Left ventricle myocardium inferior (tissue), 1 donor: ENCODE data around the gene C1QTNF5. TPM values are rescaled to one million over a fixed set of nuclear protein-coding genes. Genes with fewer than 3 reads are reported as not detected.

ENCODE experiments used
- DNase-seq: peaks from one replicate; pipeline ENCODE4 v3.0.0-alpha.2; 2020
- H3K27ac ChIP-seq: fragments of 200-600 bp; replicated peaks from 2 replicates; pipeline ENCODE4 v1.8.0; 2021
- H3K27me3 ChIP-seq: fragments of 200-600 bp; 2 replicates; pipeline ENCODE4 v1.8.0; 2021; ENCODE audit warnings: low read depth
- H3K36me3 ChIP-seq: fragments of 200-600 bp; 2 replicates; pipeline ENCODE4 v1.8.0; 2021
- H3K4me1 ChIP-seq: fragments of 200-600 bp; 2 replicates; pipeline ENCODE4 v1.8.0; 2021
- H3K4me3 ChIP-seq: fragments of 200-600 bp; 2 replicates; pipeline ENCODE4 v1.8.0; 2021; ENCODE audit warnings: mild to moderate bottlenecking, moderate library complexity
- H3K9me3 ChIP-seq: fragments of 200-600 bp; replicated peaks from 2 replicates; pipeline ENCODE4 v1.8.0; 2021
- intact Hi-C: fragments of 100-400 bp; cut with micrococcal nuclease; formaldehyde crosslinking; loops from one replicate; pipeline ENCODE4 v1.11.0; 2022
- total RNA-seq: library from RNA; stranded (reverse); fragmentation: NEBNext Ultra II Directional; extraction: Animal tissue kit (Norgen Biotek cat#: 25700); gene quantifications from one replicate; pipeline ENCODE4 v1.2.1, GENCODE V29; 2021
- TF ChIP-seq, protein P1 (sequence below): fragments of 200-600 bp; IDR thresholded peaks from 2 replicates; pipeline ENCODE4 v1.8.0; 2021; ENCODE audit warnings: antibody characterized with exemption, mild to moderate bottlenecking, borderline replicate concordance
- donor health status: DM: no; HTN: yes; CAD: no; lungs with severe emphysema.

Gene C1QTNF5
- total RNA-seq, 1 donor from 2014 or later = 14.4 TPM

DNA sequence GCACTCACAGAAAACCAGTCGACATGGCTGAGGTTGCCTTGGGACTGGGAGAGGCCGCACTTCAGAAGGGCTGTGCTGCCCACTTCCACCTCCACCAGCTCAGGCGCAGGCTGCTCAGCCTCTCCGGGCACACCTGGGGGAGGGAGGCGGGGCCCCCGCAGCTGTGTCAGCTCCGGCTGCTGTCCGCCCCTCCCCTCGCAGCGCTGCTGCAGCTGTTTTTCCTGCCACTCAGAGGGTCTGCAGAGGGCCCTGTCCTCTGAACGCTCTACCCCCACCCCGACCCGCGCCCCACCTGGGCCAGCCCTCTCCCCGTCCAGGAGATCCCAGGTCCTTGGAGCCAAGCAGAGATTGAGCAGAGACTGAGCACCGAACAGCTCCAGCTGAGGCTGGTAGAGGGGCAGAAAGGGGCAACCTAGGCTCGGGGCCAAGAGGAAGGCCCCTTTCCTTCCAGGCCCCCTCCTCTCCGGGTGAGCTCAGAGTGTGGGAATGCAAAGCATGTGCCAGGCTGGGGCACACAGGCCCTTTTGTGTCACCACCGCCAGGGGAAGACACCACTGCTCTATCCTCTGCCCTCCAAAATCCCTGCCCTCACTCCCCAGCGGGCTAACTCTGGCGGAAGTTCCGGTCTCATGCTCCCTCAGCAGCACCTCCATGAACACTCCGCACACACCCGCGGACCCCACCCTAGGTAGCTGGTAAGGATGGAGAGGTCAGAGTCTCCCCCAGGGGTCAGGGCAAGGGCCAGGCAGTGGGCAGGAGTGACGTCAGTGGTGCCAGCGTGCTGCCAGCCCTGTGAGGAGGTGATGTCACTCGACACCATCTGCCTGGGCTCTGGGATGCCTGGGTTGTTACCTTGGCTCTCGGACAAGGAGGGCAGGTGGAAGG, 25.3 kb downstream of the C1QTNF5 start:
- Histone ChIP-seq H3K27me3 (no peaks in the 10 kb centered on the region), H3K4me3 (peak overlapping the region; percentile 79), H3K4me1 (peaks cover 62% of the 10 kb centered on the region), H3K27ac (peak overlapping the region; percentile 92), H3K36me3 (peaks cover 45% of the 10 kb centered on the region), H3K9me3 (no peaks in the 10 kb centered on the region)
- intact Hi-C loops = no loop called here
- peak; percentile 41 for DNase-seq
- TF ChIP-seq, protein P1, sequence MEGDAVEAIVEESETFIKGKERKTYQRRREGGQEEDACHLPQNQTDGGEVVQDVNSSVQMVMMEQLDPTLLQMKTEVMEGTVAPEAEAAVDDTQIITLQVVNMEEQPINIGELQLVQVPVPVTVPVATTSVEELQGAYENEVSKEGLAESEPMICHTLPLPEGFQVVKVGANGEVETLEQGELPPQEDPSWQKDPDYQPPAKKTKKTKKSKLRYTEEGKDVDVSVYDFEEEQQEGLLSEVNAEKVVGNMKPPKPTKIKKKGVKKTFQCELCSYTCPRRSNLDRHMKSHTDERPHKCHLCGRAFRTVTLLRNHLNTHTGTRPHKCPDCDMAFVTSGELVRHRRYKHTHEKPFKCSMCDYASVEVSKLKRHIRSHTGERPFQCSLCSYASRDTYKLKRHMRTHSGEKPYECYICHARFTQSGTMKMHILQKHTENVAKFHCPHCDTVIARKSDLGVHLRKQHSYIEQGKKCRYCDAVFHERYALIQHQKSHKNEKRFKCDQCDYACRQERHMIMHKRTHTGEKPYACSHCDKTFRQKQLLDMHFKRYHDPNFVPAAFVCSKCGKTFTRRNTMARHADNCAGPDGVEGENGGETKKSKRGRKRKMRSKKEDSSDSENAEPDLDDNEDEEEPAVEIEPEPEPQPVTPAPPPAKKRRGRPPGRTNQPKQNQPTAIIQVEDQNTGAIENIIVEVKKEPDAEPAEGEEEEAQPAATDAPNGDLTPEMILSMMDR = peak; percentile 43

GRCh38 chr11:119314726-119315125, 26.0 kb downstream of the C1QTNF5 start:
- DNase-seq = no peak
- H3K27ac ChIP-seq = peak overlapping the region; percentile 92
- peaks cover 55% of the 10 kb centered on the region for H3K4me1 ChIP-seq
- peaks cover 51% of the 10 kb centered on the region for H3K36me3 ChIP-seq
- H3K9me3 ChIP-seq = no peaks in the 10 kb centered on the region
- TF ChIP-seq, protein P1 = no peak
- peak overlapping the region; percentile 79 for H3K4me3 ChIP-seq
- H3K27me3 ChIP-seq = no peaks in the 10 kb centered on the region
- intact Hi-C loops = no loop called here

- Histone ChIP-seq H3K4me3 (no peak overlapping the region), H3K36me3 (peaks cover 64% of the 10 kb centered on the region), H3K4me1 (peaks cover 33% of the 10 kb centered on the region), H3K27ac (peak overlapping the region; percentile 51), H3K9me3 (no peaks in the 10 kb centered on the region), H3K27me3 (no peaks in the 10 kb centered on the region)
- intact Hi-C loops = no loop called here
- no peak for DNase-seq
- TF ChIP-seq, protein P1 = no peak
These were observed 30.0 kb downstream of the C1QTNF5 start for GRCh38 chr11:119310682-119311052.

GRCh38 chr11:119309953-119310681, 30.6 kb downstream of the C1QTNF5 start:
- Histone ChIP-seq H3K27ac (peak overlapping the region; percentile 51), H3K36me3 (peaks cover 64% of the 10 kb centered on the region), H3K27me3 (no peaks in the 10 kb centered on the region), H3K4me3 (no peak overlapping the region), H3K4me1 (peaks cover 28% of the 10 kb centered on the region), H3K9me3 (no peaks in the 10 kb centered on the region)
- TF ChIP-seq, protein P1 = no peak
- intact Hi-C loops = no loop called here
- DNase-seq = no peak

DNA sequence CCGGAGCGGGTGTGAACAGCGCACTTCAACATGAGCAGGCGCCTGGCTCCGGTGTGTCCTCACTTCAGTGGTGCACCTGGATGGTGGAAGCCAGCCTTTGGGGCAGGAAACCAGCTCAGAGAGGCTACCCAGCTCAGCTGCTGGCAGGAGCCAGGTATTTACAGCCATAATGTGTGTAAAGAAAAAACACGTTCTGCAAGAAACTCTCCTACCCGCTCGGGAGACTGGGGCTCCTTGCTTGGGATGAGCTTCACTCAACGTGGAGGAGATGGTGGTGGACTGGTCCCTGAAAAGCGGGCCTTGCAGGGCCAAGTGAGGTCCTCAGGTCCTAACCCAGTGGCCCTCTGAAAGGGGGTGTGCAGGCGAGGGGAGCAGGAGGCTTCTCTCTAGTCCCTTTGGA, 31.3 kb downstream of the C1QTNF5 start:
- Histone ChIP-seq H3K4me3 (no peak overlapping the region), H3K36me3 (peaks cover 57% of the 10 kb centered on the region), H3K27me3 (no peaks in the 10 kb centered on the region), H3K27ac (peak overlapping the region; percentile 51), H3K9me3 (no peaks in the 10 kb centered on the region), H3K4me1 (peaks cover 22% of the 10 kb centered on the region)
- intact Hi-C loops = no loop called here
- TF ChIP-seq, protein P1 = no peak
- no peak for DNase-seq
